Left renal pelvis (tissue), 4 donors: ENCODE results near the gene TPGS2. TPM values are rescaled to one million over a fixed set of nuclear protein-coding genes. Genes with fewer than 3 reads are reported as not detected.
"Not testable (repeated sequence)": the region's sequence is repeated elsewhere in the genome, so short reads cannot be mapped to it uniquely, and the experiment has no call there.

Source experiments
- DNase-seq, 4 donors: peaks; one replicate each; pipeline ENCODE4 v3.0.0-alpha.2; 2013; ENCODE audit warnings: low read depth in 4 of 4, low spot score in 3 of 4
- polyA plus RNA-seq, 4 donors: library from polyadenylated mRNA; unstranded; fragments of 120-200 nt; gene quantifications; one replicate each; pipeline ENCODE4 v1.2.1, GENCODE V29; 2013; ENCODE audit not compliant: insufficient read length in 4 of 4

The TPGS2 gene
- polyA plus RNA-seq, 4 donors = 102 to 151 (median 115) TPM

DNA sequence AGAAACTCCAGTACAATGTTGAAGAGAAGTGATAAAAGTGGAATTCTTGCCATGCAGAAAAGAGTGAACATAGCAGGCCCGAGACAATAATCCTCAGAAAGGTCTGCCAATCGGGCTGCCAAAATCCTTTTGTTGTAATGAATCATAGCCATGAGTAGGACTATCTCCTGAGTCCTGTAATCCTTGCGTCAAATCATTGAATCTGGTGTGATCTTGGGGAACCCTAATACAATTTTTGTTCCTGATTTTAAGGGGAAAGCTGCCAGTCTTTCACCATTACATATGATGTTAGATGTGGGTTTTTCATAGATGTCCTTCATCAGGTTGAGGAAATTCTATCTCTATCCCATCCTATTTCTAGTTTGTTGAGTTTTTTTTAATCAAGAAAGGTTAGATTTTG, 2.2 kb downstream of the TPGS2 start:
- no peak for DNase-seq

DNA sequence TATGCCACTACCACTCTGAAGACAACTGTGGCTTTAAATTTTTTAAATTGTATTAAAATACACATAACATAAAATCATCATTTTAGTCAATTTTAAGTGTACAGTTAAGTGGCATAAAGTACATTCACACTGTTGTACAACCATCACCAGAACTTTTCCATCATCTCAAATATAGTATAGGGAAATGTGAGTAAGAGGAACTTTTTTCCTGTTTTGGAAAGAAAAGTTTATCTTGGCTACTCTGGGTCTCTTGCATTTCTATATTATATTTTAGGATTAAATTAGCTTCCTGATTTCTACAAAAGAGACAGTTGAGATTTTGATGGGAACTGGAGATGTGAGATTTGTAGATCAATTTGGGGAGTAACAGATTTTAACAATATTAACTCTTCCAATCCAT, 3.3 kb downstream of the TPGS2 start:
- no peak for DNase-seq

DNA sequence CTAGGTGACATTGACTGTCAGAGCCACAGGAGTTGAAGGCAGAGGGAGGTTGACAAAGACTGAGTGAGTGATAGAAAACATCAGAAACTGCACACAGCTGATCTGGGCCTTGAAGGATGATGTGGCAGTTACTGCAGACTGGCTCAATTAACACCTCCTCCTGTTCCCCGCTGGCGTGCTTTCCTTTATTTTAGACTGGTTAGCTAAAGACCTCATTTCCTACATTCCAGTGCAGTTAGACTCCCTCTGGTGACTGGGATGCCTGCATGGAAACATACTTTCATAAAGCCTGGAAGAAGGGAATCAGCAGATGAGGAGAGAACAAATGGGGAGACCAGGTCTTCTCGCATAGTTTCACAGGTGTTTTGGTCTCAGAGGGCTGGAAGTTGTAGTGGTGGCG, 7.1 kb downstream of the TPGS2 start:
- DNase-seq = no peak

DNA sequence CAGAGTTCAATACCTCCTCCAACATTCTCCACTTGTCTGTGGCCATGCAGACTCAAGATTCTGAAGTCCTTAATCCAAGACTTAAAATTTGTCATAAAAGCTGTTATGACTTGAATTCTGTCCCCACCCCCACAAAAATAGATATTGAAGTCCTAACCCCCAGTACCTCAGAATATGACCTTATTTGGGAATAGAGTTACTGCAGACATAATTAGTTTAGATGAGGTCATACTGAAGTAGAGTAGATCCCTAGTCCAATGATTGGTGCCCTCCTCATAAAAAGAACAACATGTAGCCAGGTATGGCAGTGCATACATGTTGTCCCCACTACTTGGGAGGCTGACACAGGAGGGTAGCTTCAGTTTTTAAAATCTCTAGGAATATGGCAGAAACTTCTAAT, 9.2 kb downstream of the TPGS2 start:
- no peak for DNase-seq

DNA sequence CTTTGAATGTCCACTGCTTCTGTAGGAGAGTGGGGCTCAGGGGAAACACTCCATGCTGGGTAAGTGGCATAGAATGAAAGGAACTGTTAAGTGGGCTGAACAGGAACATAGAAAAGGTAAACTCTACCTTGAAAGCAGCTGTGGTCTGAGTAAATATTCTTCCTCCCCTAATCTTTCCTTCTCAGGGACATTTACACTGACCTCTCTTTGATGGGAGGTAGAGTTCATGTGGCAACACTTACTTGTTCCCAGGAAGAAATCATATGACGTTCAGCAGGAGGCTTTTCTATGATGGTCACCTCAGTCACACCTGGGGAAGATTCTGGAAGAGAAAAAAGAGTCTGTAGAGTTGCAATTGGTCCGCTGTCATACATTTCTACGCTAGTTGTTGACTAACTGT, 10.2 kb downstream of the TPGS2 start:
- DNase-seq = no peak

DNA sequence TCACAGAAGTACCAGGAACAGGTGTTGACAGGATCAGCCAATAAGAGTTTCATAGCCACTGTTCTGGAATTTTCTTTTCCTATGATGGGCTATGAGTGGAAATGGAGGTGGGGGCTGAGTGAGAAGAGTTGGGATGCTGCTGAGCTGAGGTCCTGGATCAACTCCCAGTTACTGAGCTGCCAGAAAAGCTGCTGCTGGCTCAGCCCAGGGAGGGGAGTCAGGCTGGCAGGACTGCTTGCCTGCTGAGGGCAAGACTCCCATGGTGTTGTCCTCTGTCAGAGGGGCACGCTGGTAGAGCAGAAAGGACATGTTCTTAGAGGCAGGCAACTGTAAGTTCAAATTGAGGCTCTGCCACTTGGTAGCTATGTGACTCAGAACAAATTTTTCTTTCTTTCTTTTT, 11.8 kb downstream of the TPGS2 start:
- no peak for DNase-seq

DNA sequence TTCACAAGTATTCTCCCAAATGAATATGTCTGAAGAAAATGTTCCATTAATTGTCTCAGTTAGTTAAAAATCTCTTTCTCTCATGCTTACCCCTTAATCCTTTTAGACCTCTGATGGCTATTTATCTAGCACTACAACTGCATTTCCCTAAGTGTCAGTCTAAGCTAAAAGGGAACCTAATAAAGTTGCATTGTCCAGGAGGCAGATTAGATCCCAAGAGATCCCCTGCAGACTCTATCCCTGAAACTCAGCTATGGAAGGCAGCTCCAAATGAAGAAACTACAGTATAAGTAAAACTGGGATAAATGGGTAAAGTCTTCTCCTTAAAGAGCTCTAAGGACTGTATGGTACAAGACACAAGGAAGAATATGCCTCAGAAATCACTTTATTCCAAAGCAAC, 12.7 kb downstream of the TPGS2 start:
- DNase-seq = not testable (repeated sequence)

DNA sequence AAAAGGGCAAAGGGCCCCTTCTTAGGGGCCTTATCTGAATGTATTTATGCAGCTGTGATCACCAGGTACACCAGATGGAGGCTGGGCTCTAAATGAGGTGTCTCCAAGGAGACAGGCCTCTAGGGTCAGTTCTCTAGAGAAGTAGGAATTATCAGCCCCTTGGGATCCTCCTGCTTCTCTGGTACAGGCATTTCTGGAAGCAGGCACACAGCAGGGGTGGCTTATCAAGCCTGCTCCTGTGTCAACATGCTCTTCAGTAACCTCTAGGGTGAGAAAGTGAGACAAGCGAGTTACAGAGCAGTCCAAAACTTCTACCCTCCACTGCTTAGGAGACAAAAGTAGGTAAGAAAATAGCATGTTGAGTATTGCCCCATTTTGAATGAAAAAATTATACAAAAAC, 13.8 kb downstream of the TPGS2 start:
- no peak for DNase-seq

DNA sequence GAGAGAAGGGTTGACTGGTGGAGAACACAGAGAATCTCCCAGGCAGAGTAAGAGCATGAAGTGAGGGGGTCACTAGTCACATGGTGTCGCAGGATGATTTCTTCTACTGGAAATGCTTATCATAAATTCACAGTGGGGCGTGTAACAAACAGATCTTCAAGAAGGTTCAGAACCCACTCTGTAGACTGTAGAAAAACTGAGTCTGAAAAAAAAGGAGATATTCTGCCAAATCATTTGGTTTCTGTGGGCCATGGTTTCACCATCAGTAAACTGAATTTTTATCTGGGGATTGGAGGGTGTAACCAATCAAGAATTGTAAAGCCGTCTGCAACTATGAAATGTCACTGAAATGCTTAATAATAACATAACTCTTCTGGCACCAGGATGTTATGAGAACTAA, 15.0 kb downstream of the TPGS2 start:
- no peak for DNase-seq

DNA sequence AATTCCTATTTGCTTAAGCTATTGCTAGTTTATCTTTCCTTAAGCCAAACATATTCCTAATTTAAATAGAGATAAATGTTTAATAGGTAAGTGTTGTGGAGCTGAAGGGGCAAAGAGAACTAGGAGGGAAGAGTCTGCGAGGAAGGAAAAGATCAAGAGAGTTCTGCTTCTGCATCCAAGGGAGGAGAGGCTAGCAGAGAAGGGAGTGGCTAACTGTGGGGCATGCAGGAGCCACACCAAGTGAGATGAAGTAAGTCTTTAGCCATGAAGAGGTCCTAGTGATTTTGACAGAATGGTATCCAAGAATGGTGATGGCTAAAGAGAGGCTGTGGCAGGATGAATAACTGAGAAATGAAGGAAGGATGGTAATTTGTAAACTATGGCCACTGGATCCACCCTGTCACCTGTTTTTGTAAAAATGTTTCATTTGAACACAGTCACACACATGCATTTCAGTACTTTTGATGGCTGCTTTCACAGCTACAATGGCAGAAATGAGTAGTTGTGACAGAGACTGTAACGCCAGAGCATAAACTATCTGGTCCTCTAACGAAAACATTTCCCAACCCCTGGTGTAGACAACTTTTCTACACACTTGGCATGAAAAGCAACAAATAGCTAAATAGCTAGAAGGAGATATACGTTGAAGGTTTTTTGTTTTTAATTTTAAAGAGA, 15.6 kb downstream of the TPGS2 start:
- no peak for DNase-seq

DNA sequence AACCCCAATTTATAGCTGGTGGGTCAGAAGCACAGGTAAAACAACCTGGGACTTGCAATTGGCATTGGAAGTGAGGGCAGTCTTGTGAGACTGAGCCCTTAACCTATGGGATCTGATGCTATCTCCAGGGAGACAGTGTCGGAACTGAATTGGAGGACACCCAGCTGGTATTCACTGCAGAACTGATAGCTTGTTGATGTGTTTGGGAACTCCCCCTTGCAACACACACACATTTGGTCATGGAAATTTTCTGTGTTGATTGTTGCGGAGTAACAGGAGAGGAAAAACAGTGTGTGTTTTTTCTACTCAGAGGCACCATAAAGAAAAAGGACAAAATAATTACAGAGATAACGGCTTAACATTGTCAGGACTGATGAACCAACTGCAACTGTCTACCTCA, 16.1 kb downstream of the TPGS2 start:
- no peak for DNase-seq

DNA sequence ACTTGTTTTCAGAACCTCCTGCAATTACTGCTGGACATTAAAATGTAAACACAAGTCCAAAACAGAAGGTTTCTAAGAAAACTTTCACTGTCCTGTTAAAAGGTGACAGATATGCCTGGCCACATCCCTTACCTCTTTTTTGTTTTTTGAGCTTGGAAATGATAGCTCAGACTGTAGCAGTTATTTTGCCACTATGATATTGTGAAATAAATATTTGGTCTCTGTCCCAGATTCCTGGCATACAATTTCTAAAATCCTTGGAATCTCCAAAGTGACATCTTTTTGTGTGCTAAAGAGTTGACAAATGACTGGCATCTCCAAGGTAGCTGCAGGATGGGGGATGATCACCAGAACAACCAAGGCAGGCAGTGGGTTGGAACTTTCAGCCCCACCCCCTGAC, 16.8 kb downstream of the TPGS2 start:
- DNase-seq = no peak

DNA sequence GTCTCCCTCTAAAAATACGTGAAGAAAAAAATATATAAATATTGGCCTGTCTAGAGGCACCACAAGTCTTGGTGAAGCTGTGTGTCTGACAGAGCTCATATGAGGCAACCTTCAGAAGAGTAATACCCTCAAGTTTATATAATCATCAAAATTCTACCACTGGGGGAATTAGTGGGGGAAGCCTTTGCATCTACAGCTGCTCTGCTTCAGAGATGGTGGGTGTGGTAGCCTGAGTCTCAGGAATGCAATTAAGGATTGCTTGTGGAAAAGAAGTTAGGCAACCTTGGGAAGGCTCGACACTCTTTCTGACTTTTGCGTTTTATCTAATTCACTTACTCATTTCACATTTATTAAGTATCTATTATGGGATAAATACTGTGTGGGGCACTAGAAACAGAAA, 17.4 kb downstream of the TPGS2 start:
- no peak for DNase-seq

DNA sequence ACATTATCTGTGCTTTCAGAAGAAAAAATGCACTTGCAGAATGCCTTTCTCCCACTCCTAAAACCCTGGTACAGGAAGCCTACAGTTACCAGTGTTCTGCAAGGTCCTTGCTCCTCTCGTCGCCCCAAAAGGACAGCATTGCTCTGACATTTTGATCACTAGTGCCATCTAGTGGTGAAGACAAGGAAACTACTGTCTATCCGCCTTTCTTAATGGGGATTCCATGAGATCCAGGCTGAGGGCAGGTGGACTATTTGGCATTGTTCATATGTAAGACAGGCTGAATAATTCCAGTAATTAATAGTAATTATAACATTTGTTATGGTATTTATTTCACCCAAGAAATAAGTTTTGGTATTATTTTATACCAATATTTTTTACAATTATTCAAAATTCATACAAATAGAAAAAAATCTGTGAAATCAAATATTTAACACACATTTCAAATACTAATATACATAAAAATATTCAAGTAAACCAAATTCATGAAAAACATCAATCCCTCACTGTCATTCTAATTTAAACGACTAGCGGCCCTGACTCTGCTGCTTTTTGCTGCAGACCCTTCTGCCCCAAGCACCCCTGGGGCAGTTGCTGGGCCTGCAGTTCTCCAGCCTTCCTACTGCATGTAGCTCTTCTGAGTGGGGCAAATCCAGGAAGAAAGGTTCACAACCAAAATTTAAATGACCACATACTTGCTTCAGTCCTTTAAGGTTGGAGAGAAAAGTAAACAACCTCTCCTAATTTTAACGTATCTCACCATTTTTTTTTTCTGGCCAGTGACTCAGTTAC, 19.0 kb downstream of the TPGS2 start:
- peak; percentile 18 to 56 (median 41) for DNase-seq

DNA sequence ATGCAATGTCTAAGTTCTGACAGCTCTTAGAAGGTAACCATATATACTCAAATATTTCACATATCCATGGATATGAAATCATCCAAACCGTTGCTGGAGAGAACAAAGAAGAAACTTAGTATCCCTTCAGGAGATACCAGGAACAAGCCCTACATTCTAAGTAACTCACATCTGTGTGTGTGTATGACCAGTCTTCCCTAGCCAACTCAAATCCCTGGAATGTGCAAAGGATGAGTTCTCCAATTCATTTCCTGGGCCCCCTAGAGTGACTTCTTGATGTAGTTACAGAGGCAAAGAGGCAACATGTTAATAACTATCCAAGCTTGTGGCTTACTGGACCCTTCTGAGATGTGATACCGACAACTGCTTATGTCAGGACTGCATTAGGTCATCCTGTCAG, 20.1 kb downstream of the TPGS2 start:
- no peak for DNase-seq

DNA sequence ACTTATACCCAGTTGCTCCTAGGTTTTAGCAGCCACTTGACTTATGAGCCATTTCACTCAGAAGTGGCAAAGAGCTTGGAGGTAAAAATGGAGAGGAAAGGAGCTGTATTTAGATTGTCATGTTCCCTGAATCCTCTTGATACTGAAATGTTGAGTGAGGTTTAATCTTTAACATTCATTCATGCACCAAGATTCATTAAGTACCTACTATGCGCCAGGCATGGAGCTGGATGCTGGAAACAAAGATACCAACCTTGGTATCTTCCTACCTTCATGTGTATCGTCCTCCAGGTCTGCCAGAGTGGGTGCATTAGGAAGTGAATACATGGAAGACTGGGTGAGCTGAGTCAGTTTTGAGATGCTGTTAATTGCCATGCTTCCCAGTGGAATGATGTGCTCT, 23.7 kb downstream of the TPGS2 start:
- no peak for DNase-seq

DNA sequence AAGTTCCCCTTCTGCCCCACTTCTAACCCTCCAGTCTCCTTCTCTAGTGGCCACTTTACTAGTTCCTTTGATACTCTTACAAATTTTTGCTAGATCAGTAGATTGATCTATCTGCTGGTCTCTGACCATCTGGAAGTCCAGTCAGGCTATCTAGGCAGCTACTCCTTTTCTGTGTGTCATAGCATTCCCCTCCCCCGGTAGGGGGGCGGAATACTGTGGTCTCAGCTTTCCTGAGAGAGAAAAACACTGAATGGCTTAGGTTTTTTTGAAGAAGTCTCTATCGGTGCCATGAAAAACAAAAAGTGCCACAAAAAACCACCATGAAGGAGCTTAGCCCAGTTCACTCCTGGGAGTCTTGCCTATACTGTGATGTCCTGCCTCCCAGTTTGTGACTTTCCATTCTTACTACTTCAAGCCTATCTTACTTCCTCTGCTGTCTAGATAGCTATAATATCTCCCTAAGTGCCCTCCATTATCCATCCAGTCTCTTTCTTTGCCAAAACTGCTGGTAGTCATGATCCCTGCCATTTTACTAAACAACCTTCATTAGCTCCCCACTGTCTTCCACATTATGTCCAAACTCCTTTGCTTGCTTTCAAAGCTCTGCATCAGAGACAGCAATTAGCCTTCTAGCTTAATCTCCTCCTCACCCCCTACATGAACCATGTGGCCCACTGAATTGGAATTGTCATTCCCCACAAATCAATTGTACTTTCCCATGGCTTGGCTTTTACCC, 29.9 kb downstream of the TPGS2 start:
- no peak for DNase-seq

DNA sequence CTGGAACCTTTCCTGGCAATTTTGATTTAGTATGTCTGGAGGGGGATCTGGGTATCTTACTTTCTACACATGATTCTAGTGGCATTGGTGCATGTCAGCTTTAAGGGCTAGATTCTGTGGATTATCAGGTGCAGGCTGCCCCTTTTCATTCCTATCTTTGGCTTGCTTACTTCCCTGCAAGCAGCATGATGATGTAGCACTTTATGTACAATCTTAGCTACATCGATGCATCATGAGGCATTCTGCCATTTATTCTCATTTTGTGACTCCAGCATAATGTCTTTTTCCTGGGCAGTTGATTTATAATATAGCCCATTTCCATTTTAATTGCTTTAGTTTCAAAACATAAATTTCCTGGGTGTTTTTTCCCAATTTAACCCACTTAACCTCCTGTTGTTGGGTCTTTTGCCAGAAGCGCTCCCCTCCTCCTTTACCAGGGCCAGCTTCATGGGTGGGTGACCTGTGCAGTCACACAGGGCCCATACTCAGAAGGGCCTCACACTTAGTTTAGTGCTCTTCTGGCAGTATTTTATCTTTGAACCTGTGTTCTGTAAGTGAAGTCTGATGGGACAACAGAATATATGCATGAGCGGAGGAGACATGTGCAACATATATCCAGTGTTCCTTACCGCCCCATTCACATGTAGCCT, 36.0 kb downstream of the TPGS2 start:
- no peak for DNase-seq

DNA sequence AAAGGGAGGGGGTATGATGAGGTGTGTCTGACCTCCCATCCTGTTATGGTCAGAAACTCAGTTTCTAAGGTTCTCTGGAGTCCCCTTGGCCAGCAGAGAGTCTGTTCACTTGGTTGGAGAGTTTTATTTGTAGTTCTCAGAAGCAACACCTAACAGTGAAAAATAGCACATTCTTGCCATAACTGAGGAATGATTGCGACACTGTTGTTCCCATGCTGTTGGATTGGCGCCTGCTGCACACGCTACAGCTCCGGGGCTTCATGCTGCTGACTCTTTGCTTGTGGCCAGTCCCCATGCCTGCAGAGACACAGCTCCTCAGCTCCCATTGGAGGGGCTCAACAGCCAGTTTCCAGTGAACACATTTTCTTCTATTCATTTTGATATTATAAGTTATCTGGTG, 42.1 kb downstream of the TPGS2 start:
- no peak for DNase-seq

DNA sequence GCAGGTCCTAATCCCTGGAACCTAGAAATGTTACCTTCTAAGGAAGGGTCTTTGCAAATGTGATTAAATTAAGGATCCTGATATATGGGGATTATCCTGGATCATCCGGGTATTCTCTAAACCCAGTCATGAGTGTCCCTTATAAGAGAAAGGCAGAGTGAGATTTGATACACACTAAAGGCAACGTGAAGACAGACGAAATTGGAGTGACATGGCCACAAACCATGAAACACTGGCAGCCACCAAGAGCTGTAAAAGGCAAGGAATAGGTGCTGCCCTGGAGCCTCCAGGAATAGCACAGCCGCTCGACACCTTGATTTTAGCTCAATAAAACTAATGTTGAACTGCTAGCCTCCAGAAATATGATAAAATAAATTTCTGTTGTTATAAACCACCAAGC, 45.0 kb downstream of the TPGS2 start:
- no peak for DNase-seq

DNA sequence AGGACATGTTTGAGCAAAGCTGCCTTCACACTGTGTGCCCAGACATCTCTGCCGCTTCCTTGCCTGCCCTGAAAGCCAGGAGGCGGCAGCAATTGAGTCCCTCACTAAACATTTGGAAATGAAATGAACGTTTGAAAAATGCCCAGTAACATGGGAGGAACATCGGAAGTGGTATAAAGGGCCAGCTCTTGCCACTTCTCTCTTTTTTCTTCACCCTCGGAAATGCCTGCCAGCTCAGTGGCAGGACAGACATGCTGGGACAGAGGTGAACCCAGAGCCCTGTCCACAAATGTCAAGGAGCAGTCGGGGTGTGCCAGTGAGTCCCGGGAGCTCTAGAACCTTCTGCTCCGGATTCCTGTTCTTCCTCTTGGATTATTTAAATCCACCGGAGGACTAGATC, 46.1 kb downstream of the TPGS2 start:
- no peak for DNase-seq
